Measurements from ENCODE around the gene BFSP2.
"Not testable (repeated sequence)": the region's sequence is repeated elsewhere in the genome, so short reads cannot be mapped to it uniquely, and the experiment has no call there.

The BFSP2 gene

DNA sequence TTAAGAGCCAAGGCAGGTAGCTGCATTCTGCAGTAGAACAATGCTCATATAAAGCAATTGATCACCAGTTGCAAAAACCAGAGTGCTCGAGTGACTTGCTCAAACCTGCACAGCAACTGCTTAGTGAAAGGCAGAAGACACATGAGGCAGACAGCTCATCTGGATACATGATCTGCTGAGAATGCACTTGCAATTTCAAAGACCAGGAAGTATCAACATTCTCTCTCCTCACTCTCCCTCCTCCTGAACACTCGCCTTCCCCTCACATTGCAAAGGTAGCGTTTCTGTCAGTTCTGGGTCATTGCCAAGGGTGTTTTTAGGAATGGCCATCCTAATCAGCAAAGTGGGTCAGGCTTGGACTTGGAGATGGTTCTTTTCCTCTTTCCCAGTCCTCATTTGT, 61.0 kb downstream of the BFSP2 start:
- no peak for DNase-seq

DNA sequence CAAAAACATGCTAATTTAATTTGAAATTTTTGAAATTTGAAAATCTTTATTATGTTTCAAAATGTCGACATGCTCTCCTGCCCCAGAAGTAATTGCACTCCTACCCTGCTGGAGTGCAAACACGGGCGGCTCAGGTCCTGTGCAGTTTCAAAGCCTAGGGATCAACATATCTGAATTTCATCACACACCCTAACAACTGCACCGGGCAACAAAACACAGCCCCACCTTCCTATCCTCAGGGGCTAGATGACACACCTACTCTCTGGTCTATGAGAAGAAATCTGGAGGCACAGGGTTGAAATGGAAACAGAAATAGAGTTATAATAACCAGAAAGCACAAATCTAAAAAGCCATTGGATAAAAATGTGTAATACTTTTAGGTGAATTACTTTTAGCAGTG, 61.4 kb downstream of the BFSP2 start:
- DNase-seq = no peak

DNA sequence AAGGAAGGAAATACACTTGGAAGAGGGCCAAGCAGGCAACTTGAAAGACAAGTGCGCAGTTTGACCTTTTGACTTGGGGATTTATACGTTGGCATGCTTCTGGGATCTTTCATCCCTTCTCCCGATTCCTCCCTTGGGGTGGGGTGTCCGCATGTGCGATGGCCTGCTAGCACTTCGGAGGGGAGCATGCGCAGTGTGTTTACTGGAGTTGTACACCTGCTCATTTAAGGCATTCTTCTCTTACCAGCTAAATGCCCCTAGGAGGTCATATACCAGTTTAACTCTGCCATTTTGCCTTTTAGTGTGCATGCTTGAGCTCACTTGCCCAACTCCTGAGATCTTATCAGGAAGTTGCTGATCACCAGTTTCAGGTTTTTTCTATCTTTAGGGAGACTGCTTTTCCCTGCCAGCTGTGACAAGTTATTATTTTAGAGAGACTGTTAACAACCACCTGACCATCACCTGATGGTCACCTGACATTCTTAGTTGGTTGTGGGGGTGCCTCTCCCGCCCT, 63.5 kb downstream of the BFSP2 start:
- DNase-seq = no peak

DNA sequence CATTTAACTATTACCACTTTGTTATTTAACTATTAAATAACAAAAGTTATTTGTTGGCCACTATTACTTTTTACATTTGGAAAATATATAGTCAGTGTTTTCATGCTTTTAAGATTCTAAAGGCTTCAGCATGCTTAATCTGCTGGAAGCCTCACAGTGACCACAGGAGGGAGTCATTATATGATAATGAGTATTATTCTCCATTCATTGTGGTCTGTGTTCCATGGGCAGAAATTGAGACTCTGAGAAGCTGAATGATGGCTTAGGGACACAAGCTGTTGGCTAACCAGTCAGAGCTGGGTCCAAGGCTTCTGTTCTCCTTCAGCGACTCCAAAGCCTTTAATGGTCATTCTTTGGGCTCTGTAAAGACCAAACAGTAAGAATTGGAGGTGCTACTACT, 64.7 kb downstream of the BFSP2 start:
- no peak for DNase-seq

DNA sequence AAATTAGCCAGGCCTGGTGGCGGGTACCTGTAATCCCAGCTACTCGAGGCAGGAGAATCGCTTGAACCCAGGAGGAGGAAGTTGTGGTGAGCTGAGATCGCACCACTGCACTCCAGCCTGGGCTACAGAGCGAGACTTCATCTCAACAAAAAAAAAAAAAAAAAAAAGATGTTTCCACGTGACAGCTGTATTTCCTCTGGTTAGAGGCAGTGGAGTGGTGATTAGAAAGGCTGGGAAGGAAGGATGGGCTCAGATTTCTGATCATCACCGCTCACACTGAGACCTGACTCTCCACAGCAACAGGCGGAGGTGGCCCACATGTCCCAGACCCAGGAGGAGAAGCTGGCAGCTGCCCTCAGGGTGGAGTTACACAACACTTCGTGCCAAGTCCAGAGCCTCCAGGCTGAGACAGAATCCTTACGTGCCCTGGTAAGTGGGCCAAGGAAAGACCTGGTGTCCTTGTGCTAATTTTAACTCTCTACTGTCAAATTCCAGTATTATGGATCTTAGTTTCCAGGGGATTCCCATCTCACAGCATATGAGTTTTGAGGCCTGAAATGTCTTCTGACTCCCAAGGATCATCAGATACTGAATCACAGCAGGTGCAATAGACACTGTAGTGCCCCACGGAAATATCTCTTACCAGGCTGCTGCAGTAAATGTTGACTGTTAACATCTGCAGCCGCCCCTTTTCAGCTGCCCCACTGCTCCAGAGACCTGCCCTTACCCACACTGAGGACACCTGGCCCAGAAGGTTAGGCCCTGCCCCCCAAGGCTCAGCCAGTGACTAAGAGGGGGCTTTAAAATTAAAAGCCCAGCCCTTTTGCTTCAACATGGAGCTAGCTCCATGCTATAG, 66.9 kb downstream of the BFSP2 start:
- no peak for DNase-seq

DNA sequence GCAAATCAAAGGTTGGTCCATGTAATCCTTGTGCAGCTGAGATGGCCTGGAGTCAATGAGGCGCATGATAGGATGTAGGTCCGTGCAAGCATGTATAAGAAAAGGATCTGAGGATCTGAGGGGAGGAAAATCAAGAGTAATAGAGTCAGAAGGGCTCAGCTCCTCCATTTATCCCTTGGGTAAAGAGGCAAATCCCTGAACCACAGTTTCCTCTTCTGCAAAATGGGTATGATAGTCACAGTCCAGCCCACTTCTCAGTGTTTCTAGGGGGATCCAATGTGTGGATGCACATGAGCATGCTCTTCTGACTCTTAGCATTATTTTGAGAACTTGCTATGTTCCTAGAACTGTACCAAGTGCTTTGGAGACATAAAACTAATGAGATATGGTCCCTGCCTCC, 67.9 kb downstream of the BFSP2 start:
- DNase-seq = no peak

DNA sequence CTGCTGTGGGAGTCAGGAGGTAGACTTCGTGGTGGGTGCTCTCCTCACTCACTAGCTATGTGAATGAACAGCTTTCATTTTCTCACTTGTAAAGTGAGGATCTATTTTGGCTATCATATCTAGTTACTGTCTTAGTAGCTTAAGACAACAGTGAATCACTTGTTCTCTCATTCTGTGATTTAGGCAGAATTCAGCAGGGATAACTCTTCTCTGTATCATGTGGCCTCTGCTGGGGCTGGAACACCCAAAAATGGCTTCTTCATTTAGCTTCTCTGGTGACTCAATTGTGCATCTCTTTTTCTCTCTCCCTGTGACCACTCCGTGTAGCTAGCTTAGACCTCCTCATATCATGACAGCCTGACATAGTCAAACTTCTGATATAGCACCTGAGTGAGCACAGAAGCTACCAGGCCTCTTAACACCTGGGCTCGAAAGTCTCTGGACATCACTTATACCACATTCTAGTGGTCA, 68.4 kb downstream of the BFSP2 start:
- no peak for DNase-seq

DNA sequence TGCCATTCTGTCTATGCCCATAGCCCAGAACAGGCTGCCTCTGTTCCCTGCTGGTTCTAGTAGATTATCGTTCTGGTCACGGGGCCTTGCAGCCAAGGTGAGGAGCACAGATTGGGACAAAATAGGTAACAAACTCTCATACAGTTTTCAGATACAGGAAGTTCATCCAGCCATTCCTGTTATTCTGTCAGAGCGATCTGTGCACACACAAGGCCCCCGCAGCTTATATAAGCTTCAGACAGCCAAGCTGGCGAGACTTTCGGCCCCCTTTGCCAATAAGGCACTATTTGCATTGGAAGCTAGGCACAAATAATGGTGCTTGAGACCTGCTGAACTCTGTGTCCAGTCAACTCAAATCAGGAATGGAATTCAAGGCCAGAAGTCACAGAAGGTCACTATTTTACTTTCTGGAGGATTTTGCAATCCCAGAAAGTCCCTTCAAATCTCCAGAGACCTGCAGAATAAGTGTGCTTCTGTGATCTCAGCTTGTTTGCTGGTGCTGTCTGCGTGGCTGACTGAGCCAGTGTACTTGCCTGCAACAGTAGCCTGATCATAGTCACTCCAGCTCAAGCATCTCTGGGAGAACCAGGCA, 69.4 kb downstream of the BFSP2 start:
- DNase-seq = no peak

DNA sequence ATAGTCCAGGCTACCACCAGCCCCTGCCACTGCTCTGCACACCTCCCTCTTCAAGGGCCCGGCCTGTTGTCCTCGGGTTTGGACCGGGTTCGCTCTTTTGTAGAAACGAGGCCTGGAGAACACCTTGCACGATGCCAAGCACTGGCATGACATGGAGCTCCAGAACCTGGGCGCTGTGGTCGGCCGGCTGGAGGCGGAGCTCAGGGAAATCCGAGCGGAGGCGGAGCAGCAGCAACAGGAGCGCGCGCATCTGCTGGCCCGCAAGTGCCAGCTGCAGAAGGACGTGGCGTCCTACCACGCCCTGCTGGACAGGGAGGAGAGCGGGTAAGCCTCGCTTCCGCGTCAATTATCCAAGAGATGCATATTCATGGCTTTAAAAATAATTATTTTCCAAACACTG, 72.4 kb downstream of the BFSP2 start:
- no peak for DNase-seq

DNA sequence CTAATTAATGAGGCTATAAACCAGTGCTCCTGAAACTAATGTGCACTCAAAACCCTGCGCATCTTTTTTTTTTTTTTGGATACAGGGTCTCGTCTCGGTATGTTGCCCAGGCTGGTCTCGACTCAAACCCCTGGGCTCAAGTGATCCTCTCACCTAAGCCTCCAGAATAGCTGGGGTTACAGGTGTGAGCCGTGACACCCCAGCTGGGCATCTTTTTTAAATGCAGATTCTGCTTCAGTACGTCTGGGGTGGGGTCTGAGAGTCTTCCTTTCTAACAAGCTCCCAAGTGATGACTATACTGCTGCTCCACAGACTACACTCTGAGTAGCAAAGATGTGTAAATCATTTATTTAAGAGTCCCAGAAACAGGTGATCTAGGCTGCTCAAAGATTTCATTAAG, 73.0 kb downstream of the BFSP2 start:
- DNase-seq = no peak

DNA sequence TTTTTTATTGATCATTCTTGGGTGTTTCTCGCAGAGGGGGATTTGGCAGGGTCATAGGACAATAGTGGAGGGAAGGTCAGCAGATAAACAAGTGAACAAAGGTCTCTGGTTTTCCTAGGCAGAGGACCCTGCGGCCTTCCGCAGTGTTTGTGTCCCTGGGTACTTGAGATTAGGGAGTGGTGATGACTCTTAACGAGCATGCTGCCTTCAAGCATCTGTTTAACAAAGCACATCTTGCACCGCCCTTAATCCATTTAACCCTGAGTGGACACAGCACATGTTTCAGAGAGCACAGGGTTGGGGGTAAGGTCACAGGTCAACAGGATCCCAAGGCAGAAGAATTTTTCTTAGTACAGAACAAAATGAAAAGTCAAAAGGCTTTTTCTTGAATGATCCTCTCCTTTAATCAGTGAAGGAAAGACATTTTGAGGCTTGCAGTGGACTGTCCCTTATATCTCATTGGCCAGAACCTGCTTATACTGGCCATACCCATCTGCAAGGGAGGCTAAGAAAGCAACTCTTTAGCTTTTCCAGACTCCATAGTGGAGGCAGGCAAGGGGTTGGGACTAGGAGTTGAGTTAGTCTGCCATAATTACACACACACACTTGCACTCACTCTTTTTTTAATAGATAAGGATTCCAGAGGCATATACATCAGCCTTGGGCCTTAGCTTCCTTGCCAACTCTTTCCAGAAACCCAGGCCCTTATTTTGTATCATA, 73.8 kb downstream of the BFSP2 start:
- not testable (repeated sequence) for DNase-seq

DNA sequence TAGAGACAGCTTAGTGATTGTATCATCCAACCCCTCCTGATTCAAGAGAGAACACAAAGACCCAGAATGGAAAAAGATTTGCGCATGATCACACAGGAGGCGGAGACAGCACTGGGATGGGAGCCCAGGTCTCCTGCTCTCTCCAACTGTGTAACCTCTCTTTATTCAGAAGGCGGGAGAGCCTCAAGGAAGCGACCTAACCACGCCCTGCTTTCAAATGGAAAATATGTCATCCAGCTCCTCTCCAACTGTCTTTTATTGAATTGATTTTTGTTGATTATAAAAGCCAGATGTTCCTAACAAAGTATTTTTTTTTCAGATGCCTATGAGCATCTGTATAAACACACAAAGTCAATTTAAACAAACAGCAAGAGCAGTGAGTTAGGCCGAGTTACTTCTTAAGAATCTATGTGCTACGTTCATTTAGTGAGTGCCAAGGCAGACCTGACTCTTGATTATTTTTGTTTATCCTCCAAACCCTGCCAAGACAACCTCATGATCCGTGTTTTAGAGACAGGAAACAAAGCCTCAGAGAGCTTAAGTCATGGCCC, 74.5 kb downstream of the BFSP2 start:
- no peak for DNase-seq

DNA sequence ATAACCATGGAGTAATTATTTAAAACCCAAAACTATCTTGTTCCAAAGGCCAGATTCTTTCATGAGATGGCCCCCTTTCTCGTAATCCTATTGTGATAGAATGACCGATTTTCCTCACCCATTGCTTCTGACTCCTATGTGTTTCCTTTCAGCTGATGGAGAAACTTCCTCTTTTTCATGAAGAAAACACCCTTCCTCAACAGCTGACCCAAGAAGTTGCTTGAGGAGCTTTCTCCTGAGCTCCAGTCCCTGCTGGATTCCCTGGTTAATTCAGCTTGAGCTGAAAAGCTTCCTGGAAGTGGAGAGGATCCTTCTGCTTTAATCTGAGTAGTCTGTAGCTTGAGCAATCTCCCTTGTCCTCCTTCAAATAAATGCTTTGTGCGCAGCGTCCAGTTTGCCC, 75.0 kb downstream of the BFSP2 start:
- no peak for DNase-seq

DNA sequence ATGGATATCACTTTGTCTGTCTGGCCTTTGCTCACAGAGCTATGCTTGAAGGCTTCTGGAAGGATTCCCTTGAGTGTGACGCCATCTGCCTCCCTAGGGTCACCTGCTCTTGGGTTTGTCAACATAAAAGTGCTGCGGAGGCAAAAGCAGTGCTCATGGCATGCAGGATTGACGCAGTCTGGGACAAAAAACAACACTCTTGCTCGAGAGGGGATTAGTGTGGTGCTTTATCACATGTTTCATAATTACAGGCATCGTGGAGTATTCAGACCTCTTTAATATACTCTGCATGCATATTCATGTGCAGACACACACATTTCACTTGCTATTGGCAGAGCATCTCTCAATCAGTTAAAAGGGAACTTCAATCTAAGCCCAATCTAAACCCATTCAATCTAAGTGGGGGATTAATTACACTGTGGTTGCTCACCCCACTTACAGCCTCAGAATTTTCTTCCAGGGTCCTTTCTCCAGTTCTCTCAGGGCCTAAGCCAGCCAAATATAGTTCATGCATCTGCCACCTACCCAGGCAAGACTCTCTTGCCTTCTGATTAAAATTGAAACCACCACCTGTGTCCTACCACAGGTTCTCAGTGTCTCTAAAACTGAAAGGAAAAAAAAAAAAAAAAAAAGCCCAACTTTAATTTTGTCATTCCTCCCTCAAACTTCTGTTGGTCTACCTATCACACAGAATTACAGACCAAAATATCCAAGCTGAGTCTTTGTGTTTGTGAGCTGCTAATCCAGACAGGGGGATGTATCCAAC, 75.6 kb downstream of the BFSP2 start:
- DNase-seq = no peak

DNA sequence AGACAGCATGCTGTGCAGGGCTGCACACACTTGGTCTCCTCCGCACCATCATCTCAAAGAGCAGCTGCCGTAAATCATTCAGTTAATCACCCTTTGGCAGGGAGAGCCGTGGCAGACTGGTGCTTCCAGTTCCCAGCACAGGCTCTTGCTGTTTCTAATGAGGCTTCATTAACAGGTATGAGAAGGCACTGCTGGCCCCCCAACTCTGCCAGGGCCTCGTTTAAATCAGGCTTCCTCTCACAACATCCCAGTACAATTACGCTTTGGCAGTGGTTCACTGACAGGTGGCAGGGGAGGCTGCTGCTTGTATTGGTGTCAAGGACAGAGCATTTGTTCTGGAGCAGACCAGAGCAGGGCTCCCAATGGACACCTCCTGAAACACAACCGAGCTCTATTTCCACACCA, 77.1 kb downstream of the BFSP2 start:
- no peak for DNase-seq

DNA sequence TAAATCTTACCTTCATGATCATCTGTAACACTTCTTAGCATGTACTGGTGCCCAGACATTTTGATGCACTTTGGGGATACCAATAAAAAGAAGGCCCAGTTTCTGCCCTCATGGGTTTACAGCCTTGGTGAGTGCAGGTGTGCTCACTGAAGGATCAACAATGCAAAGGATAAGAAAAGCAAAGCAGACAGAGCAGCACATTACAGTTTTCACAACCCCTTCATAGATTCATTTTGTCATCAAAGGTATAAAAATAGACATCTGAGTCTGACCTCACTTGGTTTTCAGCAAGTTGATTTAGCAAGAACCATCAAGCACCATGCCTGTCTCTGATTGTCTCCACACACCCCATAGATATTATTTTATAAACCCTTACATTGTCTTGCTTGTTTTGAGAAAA, 77.6 kb downstream of the BFSP2 start:
- DNase-seq = no peak

DNA sequence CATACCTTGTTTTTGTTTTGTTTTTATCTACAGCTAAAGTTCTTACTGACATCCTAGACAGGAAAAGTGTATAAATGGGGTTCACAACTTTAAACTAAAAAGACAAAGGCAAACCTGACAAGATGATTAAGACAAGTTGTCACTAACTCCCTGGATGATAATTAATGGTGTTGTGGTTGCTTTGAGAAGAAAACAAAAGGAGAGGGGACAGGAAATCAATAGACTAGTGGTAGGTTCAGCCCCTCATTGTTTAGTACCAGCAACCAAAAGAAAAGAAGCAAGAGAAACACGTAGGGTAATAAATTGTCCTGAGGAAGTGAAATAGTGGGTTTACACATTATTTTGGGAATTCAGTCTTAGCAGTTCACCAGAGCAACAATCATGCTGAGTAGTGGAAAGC, 78.8 kb downstream of the BFSP2 start:
- no peak for DNase-seq

DNA sequence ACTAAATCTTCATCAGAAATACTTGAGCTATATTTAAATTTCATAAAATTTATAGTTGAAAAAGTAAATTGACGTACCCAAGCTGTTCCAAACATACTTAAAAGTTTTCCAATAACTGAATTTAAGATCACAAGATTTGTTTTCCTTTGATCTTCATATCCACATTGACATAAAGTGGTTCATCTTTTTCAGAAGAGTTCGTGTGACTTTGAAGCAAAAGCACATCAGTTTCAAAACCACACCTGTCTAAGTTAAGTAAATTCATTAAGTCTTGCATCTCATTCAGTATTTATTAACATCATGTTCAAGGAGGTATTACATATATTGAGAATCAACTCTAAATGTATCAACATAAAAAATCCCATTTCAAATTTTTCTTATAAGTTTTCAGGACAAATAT, 79.5 kb downstream of the BFSP2 start:
- DNase-seq = no peak

DNA sequence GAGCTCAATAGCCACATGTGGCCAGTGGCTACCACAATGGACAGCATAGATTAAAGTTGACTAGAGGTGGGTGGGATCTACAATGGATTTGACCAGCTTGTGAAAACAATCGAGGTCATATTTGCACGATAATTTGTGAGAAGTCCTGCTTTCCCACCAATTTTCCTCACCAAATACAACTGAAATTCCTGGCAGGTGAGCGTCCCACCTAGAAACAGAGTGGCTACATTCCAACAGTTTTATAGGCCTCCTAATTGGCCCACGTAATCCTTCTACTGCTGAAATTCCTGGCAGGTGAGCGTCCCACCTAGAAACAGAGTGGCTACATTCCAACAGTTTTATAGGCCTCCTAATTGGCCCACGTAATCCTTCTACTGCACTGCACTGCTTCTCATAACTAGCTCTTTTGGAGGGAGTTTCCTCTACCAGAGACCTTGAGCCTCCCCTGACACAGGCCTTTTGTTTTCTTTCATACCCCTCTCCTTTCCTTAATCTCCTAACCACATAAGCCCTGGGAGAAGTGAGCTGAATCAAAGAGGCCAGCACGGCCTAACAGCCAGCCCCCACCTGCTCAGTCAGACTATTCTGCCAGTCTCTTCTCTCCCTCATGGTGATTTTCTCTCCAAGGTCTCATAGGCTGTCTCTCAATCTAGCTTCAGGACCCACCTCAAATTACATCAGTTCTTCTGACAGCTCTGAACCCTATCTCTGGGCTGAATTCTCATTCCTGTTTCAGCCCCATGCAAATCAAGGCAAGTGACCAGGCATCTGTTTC, 80.2 kb downstream of the BFSP2 start:
- DNase-seq = no peak

DNA sequence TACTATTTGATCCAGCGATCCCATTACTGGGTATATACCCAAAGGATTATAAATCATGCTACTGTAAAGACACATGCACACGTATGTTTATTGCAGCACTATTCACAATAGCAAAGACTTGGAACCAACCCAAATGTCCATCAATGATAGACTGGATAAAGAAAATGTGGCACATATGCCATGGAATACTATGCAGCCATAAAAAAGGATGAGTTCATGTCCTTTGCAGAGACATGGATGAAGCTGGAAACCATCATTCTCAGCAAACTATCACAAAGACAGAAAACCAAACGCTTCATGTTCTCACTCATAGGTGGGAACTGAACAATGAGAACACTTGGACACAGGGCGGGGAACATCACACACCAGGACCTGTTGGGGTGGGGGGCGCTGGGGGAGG, 82.6 kb downstream of the BFSP2 start:
- not testable (repeated sequence) for DNase-seq

DNA sequence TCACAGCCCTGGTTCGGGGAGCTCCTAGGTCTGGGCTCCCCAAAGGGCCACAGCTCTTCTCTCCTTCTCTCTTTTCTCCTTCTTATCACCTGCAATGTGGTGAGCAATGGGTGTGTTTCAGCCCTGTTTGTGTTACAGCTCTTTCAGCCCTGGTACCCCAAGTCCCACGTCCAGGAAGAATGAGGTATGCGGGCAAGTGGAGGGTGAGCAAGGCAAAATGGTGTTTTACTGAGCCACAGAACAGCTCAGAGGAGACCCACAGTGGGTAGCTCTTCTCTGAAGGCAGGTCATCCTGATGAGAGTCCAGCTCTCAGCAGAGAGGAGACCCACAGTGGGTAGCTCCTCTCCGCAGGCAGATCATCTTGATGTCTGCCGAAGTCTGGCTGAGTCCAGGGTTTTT, 86.8 kb downstream of the BFSP2 start:
- DNase-seq = no peak

DNA sequence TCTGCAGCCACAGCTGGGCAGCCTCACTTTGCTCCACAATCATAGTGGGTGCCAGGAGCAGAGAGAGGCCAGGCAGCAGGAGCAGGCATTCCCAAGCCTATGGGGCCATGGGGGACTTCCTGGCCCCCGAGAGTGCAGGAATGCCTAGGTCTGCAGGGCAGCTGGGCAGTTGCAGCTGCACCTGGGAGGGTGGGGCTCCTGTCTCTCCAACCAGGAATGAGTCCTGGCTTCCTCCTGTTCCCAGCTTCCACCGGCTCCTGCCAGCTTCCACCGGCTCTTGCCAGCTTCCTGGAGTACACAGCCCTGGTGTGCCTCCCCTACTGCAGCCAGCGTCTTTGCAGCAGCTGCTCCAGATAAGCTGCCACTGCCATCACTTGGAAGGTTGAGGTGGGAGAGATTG, 87.3 kb downstream of the BFSP2 start:
- no peak for DNase-seq

All from cortex of kidney (tissue), 1 donor.